Testis (tissue), 3 donors: ENCODE measurements around the gene POP4. TPM values are rescaled to one million over a fixed set of nuclear protein-coding genes. Genes with fewer than 3 reads are reported as not detected.

Source experiments
- DNase-seq: peaks from one replicate; pipeline ENCODE4 v3.0.0-alpha.2; 2019
- H3K27ac ChIP-seq, 2 donors: fragments of 200-600 bp; sonication (generic); one replicate each; pipeline ENCODE4 v1.5.1; 2019
- H3K27me3 ChIP-seq: fragments of 200-600 bp; sonication (generic); one replicate; pipeline ENCODE4 v1.5.1; 2019
- H3K36me3 ChIP-seq: fragments of 200-600 bp; sonication (generic); one replicate; pipeline ENCODE4 v1.5.1; 2017; ENCODE audit warnings: low read depth; ENCODE audit errors: missing control alignments
- H3K4me1 ChIP-seq: fragments of 200-600 bp; sonication (generic); one replicate; pipeline ENCODE4 v1.5.1; 2019
- H3K4me3 ChIP-seq, 2 donors: fragments of 200-600 bp; sonication (generic); one replicate each; pipeline ENCODE4 v1.5.1; 2017 to 2019
- H3K9me3 ChIP-seq: fragments of 200-600 bp; sonication (generic); one replicate; pipeline ENCODE4 v1.5.1; 2017
- CTCF ChIP-seq, 3 experiments: fragments of 450-650 bp in 2 of 3; fragments of 200-600 bp in 1 of 3; sonication (generic) in 1 of 3; IDR thresholded peaks; one replicate each; pipeline ENCODE4 v1.5.1; 2016 to 2019; ENCODE audit warnings: antibody characterized with exemption in 3 of 3, mild to moderate bottlenecking in 2 of 3, moderate library complexity in 1 of 3
- POLR2A ChIP-seq: fragments of 450-650 bp; IDR thresholded peaks from one replicate; pipeline ENCODE4 v1.6.1; 2017; ENCODE audit warnings: antibody characterized with exemption, mild to moderate bottlenecking, moderate library complexity
- WGBS, 2 donors: methylation state at CpG; one replicate each; pipeline ENCODE4 v1.1.5; 2018; 5-methylcytosine and 5-hydroxymethylcytosine counted together
- intact Hi-C: fragments of 100-400 bp; cut with DNase I; formaldehyde crosslinking; loops from one replicate; pipeline ENCODE4 v1.15.1; 2023; ENCODE audit warnings: low total_unique reads
- polyA plus RNA-seq: library from polyadenylated mRNA; stranded (reverse); fragments of 350-450 nt; fragmentation: Illumina TruSeq; extraction: RNeasy Lipid Tissue Mini Kit (QIAGEN cat#74804); gene quantifications from one replicate; pipeline ENCODE4 v1.2.3, GENCODE V29; 2014; ENCODE audit warnings: low read depth, low replicate concordance; ENCODE audit not compliant: insufficient read depth
- total RNA-seq, 2 donors: library from RNA; depleted of rRNA; stranded (reverse); fragments of >200 nt; gene quantifications; one replicate each; pipeline ENCODE4 v1.2.3, GENCODE V29; 2016

The POP4 gene
- total and polyA plus RNA-seq, 3 donors from 2014 or later: 79.8 to 127 (median 82.4) TPM

GRCh38 chr19:29569038-29569911 lies 36.8 kb upstream of the POP4 start:
- no peaks in the 10 kb centered on the region for H3K27me3 ChIP-seq

GRCh38 chr19:29571181-29571580 lies 34.9 kb upstream of the POP4 start:
- Histone ChIP-seq H3K9me3 (no peaks in the 10 kb centered on the region), H3K27ac (no peak overlapping the region), H3K36me3 (no peaks in the 10 kb centered on the region), H3K4me1 (no peaks in the 10 kb centered on the region), H3K4me3 (no peak overlapping the region), H3K27me3 (no peaks in the 10 kb centered on the region)
- intact Hi-C loops: no loop called here
- 73 to 86% methylated on average over 6 of the region's 6 CpGs for WGBS, 2 donors
- DNase-seq: no peak
- no peak for TF ChIP-seq CTCF (IDR thresholded peaks at IDR 0.05)
- no peak for TF ChIP-seq POLR2A

More at GRCh38 chr19:29569038-29569911, 36.8 kb upstream of the POP4 start:
- Histone ChIP-seq H3K4me1 (no peaks in the 10 kb centered on the region), H3K36me3 (no peaks in the 10 kb centered on the region), H3K4me3 (no peak overlapping the region), H3K9me3 (no peaks in the 10 kb centered on the region), H3K27ac (no peak overlapping the region)
- TF ChIP-seq POLR2A (no peak), CTCF (IDR thresholded peaks at IDR 0.05) (no peak)
- 78 to 83% methylated on average over 9 of the region's 9 CpGs for WGBS, 2 donors
- DNase-seq: no peak
- intact Hi-C loops: no loop called here

- no peak overlapping the region for H3K27ac ChIP-seq
- no peaks in the 10 kb centered on the region for H3K4me1 ChIP-seq
- H3K27me3 ChIP-seq: no peaks in the 10 kb centered on the region
- intact Hi-C loops: no loop called here
- DNase-seq: no peak
- H3K36me3 ChIP-seq: no peaks in the 10 kb centered on the region
- no peak overlapping the region for H3K4me3 ChIP-seq
- H3K9me3 ChIP-seq: no peaks in the 10 kb centered on the region
- 47 to 49% methylated on average over 7 of the region's 7 CpGs for WGBS, 2 donors
- no peak for TF ChIP-seq POLR2A
- no peak for TF ChIP-seq CTCF (IDR thresholded peaks at IDR 0.05)
These were observed 32.6 kb upstream of the POP4 start for GRCh38 chr19:29573486-29573885.

GRCh38 chr19:29574510-29574909 lies 31.6 kb upstream of the POP4 start:
- no peak for TF ChIP-seq CTCF (IDR thresholded peaks at IDR 0.05)
- H3K9me3 ChIP-seq: no peaks in the 10 kb centered on the region
- H3K4me3 ChIP-seq: no peak overlapping the region
- no peaks in the 10 kb centered on the region for H3K27me3 ChIP-seq
- H3K36me3 ChIP-seq: no peaks in the 10 kb centered on the region
- DNase-seq: no peak
- WGBS, 2 donors: 51 to 64% methylated on average over 3 of the region's 3 CpGs
- intact Hi-C loops: no loop called here
- H3K4me1 ChIP-seq: no peaks in the 10 kb centered on the region
- H3K27ac ChIP-seq: no peak overlapping the region
